CD14-positive monocyte (primary cell): ENCODE data around the gene GGTLC1. TPM values are rescaled to one million over a fixed set of nuclear protein-coding genes. Genes with fewer than 3 reads are reported as not detected.
"Not testable (repeated sequence)": the region's sequence is repeated elsewhere in the genome, so short reads cannot be mapped to it uniquely, and the experiment has no call there.

ENCODE experiments used
- DNase-seq, 3 donors: peaks; one replicate each; pipeline ENCODE4 v3.0.0-alpha.2; 2011 to 2022
- H2AFZ ChIP-seq: 2 replicates; pipeline ENCODE4 v1.6.0; 2012; ENCODE audit warnings: mild to moderate bottlenecking, low read depth, low read length, inconsistent platforms; ENCODE audit not compliant: insufficient read depth, poor library complexity, severe bottlenecking
- H3K27ac ChIP-seq, 2 donors: 1 replicate in 1 of 2; 2 replicates in 1 of 2; pipeline ENCODE4 v1.5.1; 2012 to 2013; ENCODE audit warnings: low read length in 2 of 2, control low read depth in 1 of 2, inconsistent platforms in 1 of 2, low read depth in 1 of 2, mild to moderate bottlenecking in 1 of 2
- H3K27me3 ChIP-seq, 2 donors: one replicate each; pipeline versions ENCODE4 v1.6.0 to v1.6.1; 2011 to 2013; ENCODE audit warnings: low read length in 2 of 2; ENCODE audit not compliant: control insufficient read depth in 2 of 2, insufficient read depth in 2 of 2
- H3K36me3 ChIP-seq, 2 donors: replicated peaks in 1 of 2; 1 replicate in 1 of 2; 2 replicates in 1 of 2; pipeline versions ENCODE4 v1.5.1 to v1.6.1; 2012 to 2013; ENCODE audit warnings: low read length in 2 of 2, control low read depth in 1 of 2, inconsistent platforms in 1 of 2, mild to moderate bottlenecking in 1 of 2; ENCODE audit not compliant: insufficient read depth in 2 of 2, control insufficient read depth in 1 of 2
- H3K4me1 ChIP-seq, 2 donors: 1 replicate in 1 of 2; 2 replicates in 1 of 2; pipeline versions ENCODE4 v1.5.1 to v1.6.1; 2012 to 2013; ENCODE audit warnings: low read length in 2 of 2, control low read depth in 1 of 2, inconsistent platforms in 1 of 2, mild to moderate bottlenecking in 1 of 2, moderate library complexity in 1 of 2; ENCODE audit not compliant: insufficient read depth in 2 of 2, control insufficient read depth in 1 of 2
- H3K4me2 ChIP-seq: replicated peaks from 2 replicates; pipeline ENCODE3; 2012; ENCODE audit warnings: low read length, moderate library complexity, mild to moderate bottlenecking; ENCODE audit not compliant: poor library complexity, severe bottlenecking; ENCODE audit errors: extremely low read depth
- H3K4me3 ChIP-seq, 3 experiments: fragments of 200-600 bp in 1 of 3; sonication (generic) in 1 of 3; replicated peaks in 1 of 3; 1 replicate in 2 of 3; 2 replicates in 1 of 3; pipeline ENCODE4 v1.5.1; 2011 to 2013; ENCODE audit warnings: low read length in 3 of 3, mild to moderate bottlenecking in 3 of 3, control low read depth in 2 of 3, low read depth in 2 of 3, inconsistent platforms in 1 of 3, moderate library complexity in 1 of 3
- H3K79me2 ChIP-seq: 2 replicates; pipeline ENCODE4 v1.6.0; 2012; ENCODE audit warnings: mild to moderate bottlenecking, control low read depth, inconsistent platforms, low read length, moderate library complexity; ENCODE audit not compliant: insufficient read depth
- H3K9ac ChIP-seq: 2 replicates; pipeline ENCODE4 v1.6.0; 2017; ENCODE audit warnings: low read length, mild to moderate bottlenecking; ENCODE audit not compliant: insufficient read depth, poor library complexity, severe bottlenecking
- H3K9me3 ChIP-seq, 2 donors: replicated peaks in 1 of 2; 1 replicate in 1 of 2; 2 replicates in 1 of 2; pipeline versions ENCODE4 v1.5.1 to v1.6.1; 2012 to 2013; ENCODE audit warnings: low read length in 2 of 2, control low read depth in 1 of 2; ENCODE audit not compliant: control insufficient read depth in 1 of 2, insufficient read depth in 1 of 2
- H4K20me1 ChIP-seq: 2 replicates; pipeline ENCODE4 v1.6.0; 2012; ENCODE audit warnings: mild to moderate bottlenecking, low read length, control low read depth, moderate library complexity; ENCODE audit not compliant: insufficient read depth
- H3K27ac Mint-ChIP-seq, 7 donors: one replicate each; pipeline ENCODE4 v1.8.0; 2020; ENCODE audit warnings: mild to moderate bottlenecking in 7 of 7, mixed read lengths in 7 of 7, moderate library complexity in 6 of 7, inconsistent platforms in 2 of 7
- H3K27me3 Mint-ChIP-seq, 3 donors: one replicate each; pipeline ENCODE4 v1.8.0; 2021 to 2022; ENCODE audit warnings: low read depth in 3 of 3, mild to moderate bottlenecking in 3 of 3, mixed read lengths in 3 of 3, moderate library complexity in 3 of 3, inconsistent platforms in 1 of 3
- H3K36me3 Mint-ChIP-seq, 2 donors: one replicate each; pipeline ENCODE4 v1.8.0; 2020; ENCODE audit warnings: mixed read lengths in 2 of 2, inconsistent platforms in 1 of 2, mild to moderate bottlenecking in 1 of 2
- H3K4me1 Mint-ChIP-seq: one replicate; pipeline ENCODE4 v1.8.0; 2020; ENCODE audit warnings: mild to moderate bottlenecking, mixed read lengths
- H3K4me3 Mint-ChIP-seq, 2 donors: one replicate each; pipeline ENCODE4 v1.8.0; 2020; ENCODE audit warnings: mild to moderate bottlenecking in 2 of 2, mixed read lengths in 2 of 2, moderate library complexity in 1 of 2
- H3K9me3 Mint-ChIP-seq, 7 donors: one replicate each; pipeline ENCODE4 v1.8.0; 2020 to 2022; ENCODE audit warnings: mixed read lengths in 7 of 7, mild to moderate bottlenecking in 6 of 7, moderate library complexity in 6 of 7, inconsistent platforms in 2 of 7
- CTCF ChIP-seq: fragments of 200-600 bp; IDR thresholded peaks from one replicate; pipeline ENCODE4 v1.8.0; 2022; ENCODE audit warnings: antibody characterized with exemption, mild to moderate bottlenecking
- WGBS: methylation state at CpG from one replicate; pipeline ENCODE4 v1.1.5; 2013; ENCODE audit warnings: missing lambda C conversion rate; ENCODE audit not compliant: insufficient coverage; 5-methylcytosine and 5-hydroxymethylcytosine counted together
- intact Hi-C, 2 donors: fragments of 100-400 bp; cut with micrococcal nuclease; formaldehyde crosslinking; loops; one replicate each; pipeline versions ENCODE4 v1.15.0 to v1.15.1; 2023
- polyA plus RNA-seq, 3 donors: library from polyadenylated mRNA; depleted of rRNA in 1 of 3; unstranded in 2 of 3; stranded (reverse) in 1 of 3; fragments of 300-500 nt in 2 of 3; fragments of >200 nt in 1 of 3; fragmentation: Illumina TruSeq in 2 of 3; gene quantifications; 1 replicate in 2 of 3; 2 replicates in 1 of 3; pipeline ENCODE4 v1.2.3, GENCODE V29; 2012 to 2021

GGTLC1 gene
- polyA plus RNA-seq, 3 donors: not detected

GRCh38 chr20:23985790-23986225 lies 2.8 kb downstream of the GGTLC1 start:
- H3K9me3 ChIP-seq, H3K36me3 Mint-ChIP-seq, H3K9me3 Mint-ChIP-seq, H3K4me1 ChIP-seq, H3K4me2 ChIP-seq, H3K27me3 Mint-ChIP-seq, H3K27ac ChIP-seq, H3K79me2 ChIP-seq, DNase-seq, H3K4me1 Mint-ChIP-seq, intact Hi-C loops, H4K20me1 ChIP-seq, H3K27ac Mint-ChIP-seq, H3K4me3 ChIP-seq, H3K4me3 Mint-ChIP-seq, H2AFZ ChIP-seq, H3K36me3 ChIP-seq, H3K9ac ChIP-seq, H3K27me3 ChIP-seq: not testable (repeated sequence)
- 94% methylated on average over 6 of the region's 17 CpGs for WGBS

GRCh38 chr20:23985066-23985789 lies 3.4 kb downstream of the GGTLC1 start:
- H3K4me3 Mint-ChIP-seq, DNase-seq, intact Hi-C loops: not testable (repeated sequence)

More at GRCh38 chr20:23985066-23985789, 3.4 kb downstream of the GGTLC1 start:
- not testable (repeated sequence) for H3K4me3 ChIP-seq, H3K27me3 Mint-ChIP-seq, H3K4me1 Mint-ChIP-seq, H3K9ac ChIP-seq, H3K27ac Mint-ChIP-seq, H3K27me3 ChIP-seq, H3K36me3 Mint-ChIP-seq, H3K79me2 ChIP-seq, H2AFZ ChIP-seq, H3K4me1 ChIP-seq, H3K27ac ChIP-seq, H3K9me3 ChIP-seq, H3K4me2 ChIP-seq, H4K20me1 ChIP-seq, H3K9me3 Mint-ChIP-seq, H3K36me3 ChIP-seq
- peak; percentile 22 for TF ChIP-seq CTCF
- 98% methylated on average over 6 of the region's 15 CpGs for WGBS
